GM12873 (cell line): ENCODE results near the gene DNAJB1.

Experiments
- TF ChIP-seq, protein P1 (sequence below): IDR thresholded peaks from 2 replicates; pipeline ENCODE4 v1.5.1; 2012; ENCODE audit warnings: low read depth, mild to moderate bottlenecking, moderate library complexity, low read length, control low read depth; ENCODE audit not compliant: insufficient read depth; ENCODE audit errors: missing control alignments

DNAJB1 gene

DNA sequence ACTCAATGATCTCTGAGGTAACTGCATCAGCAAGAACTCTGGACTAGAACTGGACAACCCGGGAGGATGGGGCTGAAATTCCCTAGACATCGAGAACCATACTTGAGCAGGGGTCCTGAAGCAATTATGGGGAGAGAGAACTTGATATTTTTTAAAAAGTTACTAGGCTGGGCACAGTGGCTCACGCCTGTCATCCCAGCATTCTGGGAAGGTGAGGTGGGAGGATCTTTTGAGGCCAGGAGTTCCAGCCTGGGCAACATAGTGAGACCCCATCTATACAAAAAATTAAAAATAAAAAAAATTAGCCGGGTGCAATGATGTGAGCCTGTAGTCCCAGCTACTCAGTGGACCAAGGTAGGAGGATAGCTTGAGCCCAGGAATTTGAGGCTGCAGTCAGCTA is 2.3 kb upstream of the DNAJB1 start:
- TF ChIP-seq, protein P1, sequence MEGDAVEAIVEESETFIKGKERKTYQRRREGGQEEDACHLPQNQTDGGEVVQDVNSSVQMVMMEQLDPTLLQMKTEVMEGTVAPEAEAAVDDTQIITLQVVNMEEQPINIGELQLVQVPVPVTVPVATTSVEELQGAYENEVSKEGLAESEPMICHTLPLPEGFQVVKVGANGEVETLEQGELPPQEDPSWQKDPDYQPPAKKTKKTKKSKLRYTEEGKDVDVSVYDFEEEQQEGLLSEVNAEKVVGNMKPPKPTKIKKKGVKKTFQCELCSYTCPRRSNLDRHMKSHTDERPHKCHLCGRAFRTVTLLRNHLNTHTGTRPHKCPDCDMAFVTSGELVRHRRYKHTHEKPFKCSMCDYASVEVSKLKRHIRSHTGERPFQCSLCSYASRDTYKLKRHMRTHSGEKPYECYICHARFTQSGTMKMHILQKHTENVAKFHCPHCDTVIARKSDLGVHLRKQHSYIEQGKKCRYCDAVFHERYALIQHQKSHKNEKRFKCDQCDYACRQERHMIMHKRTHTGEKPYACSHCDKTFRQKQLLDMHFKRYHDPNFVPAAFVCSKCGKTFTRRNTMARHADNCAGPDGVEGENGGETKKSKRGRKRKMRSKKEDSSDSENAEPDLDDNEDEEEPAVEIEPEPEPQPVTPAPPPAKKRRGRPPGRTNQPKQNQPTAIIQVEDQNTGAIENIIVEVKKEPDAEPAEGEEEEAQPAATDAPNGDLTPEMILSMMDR: no peak

DNA sequence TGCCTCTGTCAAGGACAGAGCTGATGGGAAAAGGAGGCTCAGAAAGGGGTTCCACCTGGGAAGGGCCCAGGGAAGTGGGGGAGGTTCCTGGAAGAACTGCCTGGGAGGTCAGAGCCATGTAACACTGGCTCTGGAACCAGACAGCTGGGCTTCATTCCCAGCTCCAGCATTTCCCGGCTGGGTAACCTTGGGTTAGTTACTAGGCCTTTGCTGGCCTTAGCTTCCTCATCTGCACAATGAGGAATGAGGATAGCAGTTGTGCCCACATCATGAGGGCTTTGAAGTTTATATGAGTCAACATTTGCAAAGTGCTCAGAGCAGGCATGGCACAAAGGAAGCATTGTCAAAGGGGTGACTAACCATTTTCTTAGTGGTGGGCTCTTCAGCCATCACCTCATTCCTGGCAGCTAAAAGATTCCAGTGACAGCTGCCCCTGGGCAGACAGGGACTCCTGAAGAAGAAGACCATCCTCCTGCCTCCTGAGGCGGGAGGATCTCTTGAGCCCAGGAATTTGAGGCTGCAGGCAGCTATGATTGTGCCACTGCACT is 1.7 kb upstream of the DNAJB1 start:
- TF ChIP-seq, protein P1: no peak

DNA sequence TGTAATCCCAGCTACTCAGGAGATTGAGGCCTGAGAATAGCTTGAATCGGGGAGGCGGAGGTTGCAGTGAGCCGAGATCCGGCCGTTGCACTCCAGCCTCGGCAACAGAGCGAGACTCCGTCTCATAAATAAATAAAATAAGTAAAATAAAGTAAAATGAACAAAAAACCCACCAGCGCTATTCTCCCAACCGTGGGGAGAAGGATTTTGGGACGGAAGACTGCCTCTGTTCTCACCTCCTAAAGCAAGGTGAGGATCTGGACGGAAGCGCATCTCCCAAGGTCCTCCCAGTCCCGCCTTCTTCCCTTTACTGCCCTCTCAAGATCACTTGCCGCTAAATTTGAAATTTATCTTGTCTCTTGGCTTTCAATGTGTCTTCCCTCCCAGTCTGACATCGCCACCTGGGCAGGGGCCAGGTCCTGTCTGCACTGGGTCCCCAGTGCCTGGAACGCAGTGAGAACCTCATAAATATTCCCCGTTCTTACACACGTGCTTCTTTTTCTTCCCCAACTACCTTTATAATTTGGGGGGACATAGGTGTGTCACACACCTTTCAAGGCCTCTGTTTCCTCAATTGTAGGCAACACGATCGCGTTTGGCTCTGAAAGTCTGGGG is 1.2 kb upstream of the DNAJB1 start:
- TF ChIP-seq, protein P1: no peak

DNA sequence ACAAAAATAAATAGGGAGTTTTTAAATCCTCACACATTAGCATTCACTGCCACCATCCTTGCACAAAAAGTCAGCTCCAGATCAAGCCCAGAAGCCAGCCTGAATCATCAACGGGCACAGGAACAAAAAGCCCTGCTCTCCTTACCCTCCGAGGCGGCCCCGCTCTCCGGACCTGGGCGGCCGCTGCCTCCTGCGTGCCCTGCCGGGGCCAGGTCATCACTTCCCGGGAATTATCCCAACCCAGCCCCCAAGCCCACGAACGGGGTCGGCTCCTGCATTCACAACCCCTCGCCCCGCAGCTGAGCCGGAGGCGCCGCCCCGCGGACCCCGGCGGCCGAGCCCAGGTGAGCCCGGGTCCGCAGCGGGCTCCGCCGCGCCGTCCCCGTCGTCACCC is 754 bp downstream of the DNAJB1 start:
- TF ChIP-seq, protein P1: no peak

DNA sequence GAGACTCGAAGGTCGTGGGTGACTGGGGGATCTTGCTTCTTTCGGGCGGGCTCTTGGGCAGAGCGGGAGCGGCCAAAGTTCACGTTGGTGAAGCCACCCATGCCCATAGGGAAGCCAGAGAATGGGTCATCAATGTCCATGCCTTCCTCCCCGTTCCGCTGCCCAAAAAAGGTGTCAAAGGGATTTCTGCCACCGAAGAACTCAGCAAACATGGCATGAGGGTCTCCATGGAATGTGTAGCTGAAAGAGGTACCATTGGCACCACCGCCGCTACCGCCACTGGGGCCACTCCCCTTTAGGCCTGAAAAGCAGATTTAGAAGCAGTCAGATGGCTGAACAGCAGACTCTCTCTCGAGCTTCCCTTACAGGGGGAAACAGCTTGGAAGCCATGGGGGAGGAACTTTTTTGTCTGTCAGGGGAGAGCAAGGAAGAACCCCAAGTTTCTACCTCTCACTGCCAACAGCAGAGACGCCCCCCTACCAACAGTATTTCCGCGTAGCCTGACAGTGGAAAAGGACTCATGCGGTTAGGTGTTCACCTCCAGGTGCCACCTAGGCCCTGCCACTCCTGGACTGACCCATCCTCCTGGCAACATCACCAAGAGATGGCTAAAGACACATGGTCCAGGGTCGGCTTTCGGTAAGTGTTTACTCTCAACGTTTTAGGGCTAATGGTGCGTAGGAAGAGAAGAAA is 1.3 kb downstream of the DNAJB1 start:
- TF ChIP-seq, protein P1: no peak

DNA sequence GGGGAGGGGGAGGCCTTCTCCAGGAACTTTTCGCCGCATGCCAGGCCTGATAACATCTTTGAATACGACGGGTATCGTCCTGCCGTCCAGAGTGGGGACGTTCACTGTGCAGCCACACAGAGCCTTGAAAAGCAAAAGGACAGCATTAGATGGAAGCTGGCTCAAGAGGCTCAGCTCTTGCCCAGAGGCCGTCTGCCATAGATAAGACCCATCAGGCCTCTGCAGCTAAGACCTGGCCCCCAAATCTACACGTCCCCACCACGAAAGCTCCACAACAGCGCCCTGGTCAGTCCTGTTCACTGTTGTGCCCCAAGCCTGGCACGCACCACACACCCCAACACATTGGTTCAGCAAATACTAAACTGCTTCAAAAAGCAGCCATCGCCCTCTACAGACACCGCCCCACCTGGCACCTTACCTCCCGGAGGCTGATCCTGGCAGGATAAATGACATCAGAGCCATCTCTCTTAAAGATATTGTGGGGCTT is 2.1 kb downstream of the DNAJB1 start:
- TF ChIP-seq, protein P1: no peak

DNA sequence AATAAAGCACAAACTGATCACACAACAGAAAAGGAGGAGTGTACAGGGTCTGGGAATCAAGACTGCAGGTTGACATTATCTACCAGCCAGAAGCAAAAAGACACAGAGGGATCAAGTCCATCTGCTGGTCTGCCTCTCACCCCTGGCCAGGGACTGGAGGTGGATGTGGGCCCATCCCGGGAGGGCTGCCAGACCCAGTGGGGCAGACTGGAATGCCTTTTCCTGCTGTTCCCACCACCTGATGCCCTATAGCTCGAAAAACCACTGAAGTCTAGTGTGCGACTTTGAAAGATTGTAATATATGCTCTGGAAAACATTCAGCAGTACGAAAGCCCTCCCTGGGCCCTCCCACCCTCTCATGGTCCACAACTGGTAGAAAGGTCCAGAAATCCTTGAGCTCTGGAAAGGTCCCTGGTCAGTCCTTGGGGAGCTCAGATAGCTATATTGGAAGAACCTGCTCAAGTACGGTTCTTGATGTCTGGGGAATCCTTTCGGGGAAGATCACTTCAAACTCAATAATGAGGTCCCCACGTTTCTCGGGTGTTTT is 2.6 kb downstream of the DNAJB1 start:
- TF ChIP-seq, protein P1: no peak
